IMR-90 (cell line): ENCODE measurements around the gene ARHGEF12. TPM values are rescaled to one million over a fixed set of nuclear protein-coding genes. Genes with fewer than 3 reads are reported as not detected.

Source experiments
- ATAC-seq: fragments of 200-7000 bp; cut with Tn5 transposase; 2 replicates; pipeline ENCODE4 v1.9.1; 2020; ENCODE audit warnings: low read depth, mild to moderate bottlenecking, moderate library complexity
- BruUV-seq: library from RNA; stranded (reverse); fragments of 400-500 nt; replicated peaks from 2 replicates; lab custom pipeline; 2021; lab: Mats Ljungman, UMichigan
- CTCF ChIA-PET: fragments of 300-600 bp; formaldehyde crosslinking; extraction: SDS; loops from one replicate; lab custom pipeline; 2021; ENCODE audit warnings: antibody characterized with exemption; lab: Yijun Ruan, JAX
- POLR2A ChIA-PET: fragments of 300-600 bp; sonication (Branson Sonifier 250); formaldehyde crosslinking; loops from one replicate; lab custom pipeline; 2022; ENCODE audit warnings: antibody characterized with exemption; ENCODE audit not compliant: unreplicated experiment; lab: Charles Lee
- DNase-seq: peaks from one replicate; pipeline ENCODE4 v3.0.0; 2013
- H2AFZ ChIP-seq: replicated peaks from 2 replicates; pipeline ENCODE3; 2013; ENCODE audit warnings: low read length, mild to moderate bottlenecking; ENCODE audit not compliant: poor library complexity
- H2AK5ac ChIP-seq: 2 replicates; pipeline ENCODE4 v1.6.1; 2013; ENCODE audit warnings: low read depth, low read length, inconsistent platforms
- H2AK9ac ChIP-seq: replicated peaks from 2 replicates; pipeline ENCODE3; 2013; ENCODE audit warnings: mild to moderate bottlenecking, low read depth, low read length, moderate library complexity; ENCODE audit not compliant: poor library complexity
- H2BK120ac ChIP-seq: 2 replicates; pipeline ENCODE4 v1.6.1; 2013; ENCODE audit warnings: low read depth, low read length, inconsistent platforms
- H2BK15ac ChIP-seq: 3 replicates; pipeline ENCODE4 v1.6.1; 2013; ENCODE audit warnings: low read depth, low read length, inconsistent platforms
- H2BK20ac ChIP-seq: 2 replicates; pipeline ENCODE4 v1.6.1; 2013; ENCODE audit warnings: low read depth, mild to moderate bottlenecking, inconsistent platforms, low read length, moderate library complexity
- H2BK5ac ChIP-seq: 2 replicates; pipeline ENCODE4 v1.6.1; 2013; ENCODE audit warnings: mild to moderate bottlenecking, low read depth, low read length, inconsistent platforms; ENCODE audit not compliant: poor library complexity, severe bottlenecking
- H3K14ac ChIP-seq: replicated peaks from 2 replicates; pipeline ENCODE4 v1.6.1; 2013; ENCODE audit warnings: low read depth, low read length, inconsistent platforms
- H3K18ac ChIP-seq: 2 replicates; pipeline ENCODE4 v1.6.1; 2013; ENCODE audit warnings: low read depth, low read length, control low read depth
- H3K23ac ChIP-seq: 2 replicates; pipeline ENCODE4 v1.6.1; 2013; ENCODE audit warnings: low read depth, low read length, inconsistent platforms
- H3K27ac ChIP-seq: 2 replicates; pipeline ENCODE4 v1.5.1; 2013; ENCODE audit warnings: mild to moderate bottlenecking, control low read depth, low read length; ENCODE audit not compliant: insufficient read depth
- H3K27me3 ChIP-seq: 2 replicates; pipeline ENCODE4 v1.6.1; 2013; ENCODE audit warnings: low read length; ENCODE audit not compliant: control insufficient read depth, insufficient read depth
- H3K36me3 ChIP-seq: 2 replicates; pipeline ENCODE4 v1.6.1; 2013; ENCODE audit warnings: low read length, mixed read lengths; ENCODE audit not compliant: control insufficient read depth, insufficient read depth
- H3K4ac ChIP-seq: 2 replicates; pipeline ENCODE4 v1.6.1; 2013; ENCODE audit warnings: low read depth, low read length, inconsistent platforms
- H3K4me1 ChIP-seq: 2 replicates; pipeline ENCODE4 v1.6.1; 2013; ENCODE audit warnings: low read length, mixed read lengths; ENCODE audit not compliant: control insufficient read depth, insufficient read depth
- H3K4me2 ChIP-seq: 2 replicates; pipeline ENCODE4 v1.6.1; 2013; ENCODE audit warnings: low read depth, mild to moderate bottlenecking, control low read depth, low read length, moderate library complexity
- H3K4me3 ChIP-seq: 2 replicates; pipeline ENCODE4 v1.5.1; 2013; ENCODE audit warnings: low read depth, mild to moderate bottlenecking, control low read depth, low read length, moderate library complexity; ENCODE audit not compliant: insufficient read depth
- H3K56ac ChIP-seq: 2 replicates; pipeline ENCODE4 v1.6.1; 2013; ENCODE audit warnings: low read length, inconsistent platforms; ENCODE audit not compliant: insufficient read depth; ENCODE audit errors: extremely low read depth
- H3K79me1 ChIP-seq, 2 experiments: 2 replicates each; pipeline ENCODE4 v1.6.1; 2013; ENCODE audit warnings: low read length in 2 of 2, inconsistent platforms in 1 of 2, low read depth in 1 of 2
- H3K9ac ChIP-seq: 2 replicates; pipeline ENCODE4 v1.6.1; 2013; ENCODE audit warnings: low read depth, low read length, control low read depth
- H3K9me1 ChIP-seq: 2 replicates; pipeline ENCODE4 v1.6.1; 2013; ENCODE audit warnings: low read length, inconsistent platforms; ENCODE audit not compliant: insufficient read depth
- H3K9me3 ChIP-seq: 2 replicates; pipeline ENCODE4 v1.6.1; 2013; ENCODE audit warnings: low read length; ENCODE audit not compliant: control insufficient read depth, insufficient read depth
- H4K20me1 ChIP-seq: 2 replicates; pipeline ENCODE4 v1.6.1; 2013; ENCODE audit warnings: low read length, inconsistent platforms; ENCODE audit not compliant: insufficient read depth
- H4K5ac ChIP-seq: 2 replicates; pipeline ENCODE4 v1.6.1; 2013; ENCODE audit warnings: mild to moderate bottlenecking, low read depth, low read length, control low read depth
- H4K8ac ChIP-seq, 2 experiments: 2 replicates each; pipeline ENCODE4 v1.6.1; 2013; ENCODE audit warnings: low read depth in 2 of 2, low read length in 2 of 2, control low read depth in 1 of 2, inconsistent platforms in 1 of 2
- H4K91ac ChIP-seq: 2 replicates; pipeline ENCODE4 v1.6.1; 2013; ENCODE audit warnings: low read depth, low read length, inconsistent platforms; ENCODE audit not compliant: insufficient read depth
- BHLHE40 ChIP-seq: fragments of 150-350 bp; IDR thresholded peaks from 2 replicates; pipeline ENCODE4 v1.6.1; 2016; ENCODE audit warnings: mild to moderate bottlenecking, low read depth, low read length
- CEBPB ChIP-seq: IDR thresholded peaks from 2 replicates; pipeline ENCODE4 v1.6.1; 2012; ENCODE audit warnings: low read depth, low read length, improper control_type of control experiment
- CHD1 ChIP-seq: IDR thresholded peaks from 2 replicates; pipeline ENCODE4 v1.6.1; 2012; ENCODE audit warnings: low read depth, low read length, improper control_type of control experiment
- ELK1 ChIP-seq: fragments of 150-350 bp; IDR thresholded peaks from 2 replicates; pipeline ENCODE4 v1.6.1; 2016; ENCODE audit warnings: low read depth, mild to moderate bottlenecking, low read length, moderate library complexity, borderline replicate concordance
- FOS ChIP-seq: fragments of 150-350 bp; IDR thresholded peaks from 2 replicates; pipeline ENCODE4 v1.6.1; 2016; ENCODE audit warnings: low read depth, low read length
- MAFK ChIP-seq: IDR thresholded peaks from 2 replicates; pipeline ENCODE4 v1.6.1; 2012; ENCODE audit warnings: low read depth, low read length, improper control_type of control experiment
- MAZ ChIP-seq: IDR thresholded peaks from 2 replicates; pipeline ENCODE4 v1.6.1; 2012; ENCODE audit warnings: low read depth, mild to moderate bottlenecking, low read length, improper control_type of control experiment, moderate library complexity, borderline replicate concordance
- MXI1 ChIP-seq: IDR thresholded peaks from 2 replicates; pipeline ENCODE4 v1.6.1; 2012; ENCODE audit warnings: low read depth, mild to moderate bottlenecking, low read length, moderate library complexity, borderline replicate concordance
- NFE2L2 ChIP-seq: fragments of 150-350 bp; IDR thresholded peaks from 2 replicates; pipeline ENCODE4 v1.6.1; 2016; ENCODE audit warnings: low read depth, mild to moderate bottlenecking, low read length
- POLR2A ChIP-seq: IDR thresholded peaks from 2 replicates; pipeline ENCODE4 v1.6.1; 2012; ENCODE audit warnings: mild to moderate bottlenecking, low read depth, low read length
- RAD21 ChIP-seq: IDR thresholded peaks from 2 replicates; pipeline ENCODE4 v1.6.1; 2012; ENCODE audit warnings: low read length, improper control_type of control experiment
- RCOR1 ChIP-seq: IDR thresholded peaks from 2 replicates; pipeline ENCODE4 v1.6.1; 2012; ENCODE audit warnings: mild to moderate bottlenecking, low read length, improper control_type of control experiment; ENCODE audit not compliant: insufficient replicate concordance
- RFX5 ChIP-seq: IDR thresholded peaks from 2 replicates; pipeline ENCODE4 v1.8.0; 2012; ENCODE audit warnings: low read depth, mild to moderate bottlenecking, low read length, moderate library complexity
- SMC3 ChIP-seq: fragments of 150-350 bp; IDR thresholded peaks from 2 replicates; pipeline ENCODE4 v1.6.1; 2016; ENCODE audit warnings: low read depth, mild to moderate bottlenecking, antibody characterized with exemption, low read length, moderate library complexity
- WGBS, 2 experiments: methylation state at CpG; one replicate each; pipeline versions ENCODE4 v1.1.5 to v1.1.7; 2013; ENCODE audit warnings: missing lambda C conversion rate in 2 of 2; ENCODE audit not compliant: insufficient read length in 1 of 2; ENCODE audit errors: extremely low coverage in 2 of 2; 5-methylcytosine and 5-hydroxymethylcytosine counted together
- dilution Hi-C: fragments of 300-500 bp; cut with HindIII; formaldehyde crosslinking; loops from one replicate; pipeline ENCODE4 v1.14.3; 2018; ENCODE audit warnings: low sequenced_read_pairs; ENCODE audit not compliant: unreplicated experiment
- in situ Hi-C: fragments of 300-500 bp; cut with MboI; formaldehyde crosslinking; loops from 3 replicates; pipeline ENCODE4 v1.14.3; 2019; ENCODE audit warnings: low sequenced_read_pairs, inconsistent platforms, mixed read lengths
- intact Hi-C: fragments of 100-400 bp; cut with micrococcal nuclease; formaldehyde crosslinking; loops from 2 replicates; pipeline ENCODE4 v1.10.0; 2022
- polyA plus RNA-seq, 3 experiments: library from polyadenylated mRNA; depleted of rRNA; stranded (reverse); fragments of >200 nt; gene quantifications; 2 replicates each; pipeline ENCODE4 v1.2.3, GENCODE V29; 2012; ENCODE audit warnings: low replicate concordance in 1 of 3
- total RNA-seq: library from RNA; depleted of rRNA; stranded (reverse); fragments of >200 nt; gene quantifications from 2 replicates; pipeline ENCODE4 v1.2.3, GENCODE V29; 2012

ARHGEF12 gene
- total and polyA plus RNA-seq, 2 of the 4 experiments (the other 2 are of a cell fraction), result 25.5 to 115 TPM

- Histone ChIP-seq H2BK15ac (no peak overlapping the region), H2BK20ac (no peak overlapping the region), H2BK120ac (no peak overlapping the region), H3K4me1 (peaks cover 11% of the 10 kb centered on the region), H3K4me3 (no peak overlapping the region), H3K56ac (no peak overlapping the region), H3K18ac (peak overlapping the region; percentile 43; the same call in 1 of the 2 replicates), H4K91ac (no peak overlapping the region), H3K4ac (no peak overlapping the region), H3K4me2 (no peak overlapping the region), H3K27ac (no peak overlapping the region), H3K36me3 (no peaks in the 10 kb centered on the region), H3K27me3 (no peaks in the 10 kb centered on the region), H3K23ac (no peak overlapping the region), H2BK5ac (peak overlapping the region; percentile 66), H2AK9ac (no peak overlapping the region), H3K14ac (no peak overlapping the region), H3K9me1 (peaks cover 4% of the 10 kb centered on the region), H3K9me3 (peaks cover 3% of the 10 kb centered on the region), H4K20me1 (peaks cover 76% of the 10 kb centered on the region; the same call in 1 of the 2 replicates), H4K5ac (no peak overlapping the region), H3K79me1 (peaks cover 3 to 55% of the 10 kb centered on the region in 2 experiments; a peak in 3 of 4 replicates), H2AK5ac (no peak overlapping the region), H4K8ac (no peak overlapping the region), H2AFZ (no peak overlapping the region), H3K9ac (no peak overlapping the region)
- POLR2A ChIA-PET, result no interaction called here
- no peak for TF ChIP-seq BHLHE40
- TF ChIP-seq NFE2L2, result no peak
- TF ChIP-seq RAD21, result no peak
- TF ChIP-seq CEBPB, result no peak
- TF ChIP-seq FOS, result no peak
- TF ChIP-seq ELK1, result no peak
- no peak for TF ChIP-seq MAZ
- no peak for TF ChIP-seq SMC3
- no peak for TF ChIP-seq MXI1
- no peak for TF ChIP-seq RFX5
- TF ChIP-seq POLR2A, result no peak
- TF ChIP-seq CHD1, result no peak
- TF ChIP-seq MAFK, result no peak
- TF ChIP-seq RCOR1, result no peak
- BruUV-seq, result no TSS peak
- in situ Hi-C loops (no loop called here), intact Hi-C loops (no loop called here), dilution Hi-C loops (no loop called here)
- ATAC-seq (no peak), DNase-seq (no peak)
- WGBS, 2 experiments, result 0% methylated on average over 1 of the region's 3 CpGs; no CpG with 5 or more reads in 1 of the 2 experiments
- CTCF ChIA-PET, result no interaction called here
These were observed 42.3 kb downstream of the ARHGEF12 start for GRCh38 chr11:120378474-120378873.
